H9 (cell line): Measurements from ENCODE around the gene HLA-A. TPM values are rescaled to one million over a fixed set of nuclear protein-coding genes. Genes with fewer than 3 reads are reported as not detected.

Experiments used
- DNase-seq: peaks from one replicate; pipeline ENCODE4 v3.0.0-alpha.2; 2017
- H2AFZ ChIP-seq: one replicate; pipeline ENCODE4 v1.6.1; 2013; ENCODE audit warnings: mild to moderate bottlenecking, low read length, control low read depth, moderate library complexity
- H2AK5ac ChIP-seq: 2 replicates; pipeline ENCODE4 v1.6.1; 2013; ENCODE audit warnings: low read length, control low read depth, mixed read lengths; ENCODE audit not compliant: insufficient read length
- H2BK120ac ChIP-seq: one replicate; pipeline ENCODE4 v1.6.1; 2013; ENCODE audit warnings: low read depth, mild to moderate bottlenecking, low read length, control low read depth, inconsistent platforms; ENCODE audit not compliant: poor library complexity, severe bottlenecking
- H2BK12ac ChIP-seq: 2 replicates; pipeline ENCODE4 v1.6.1; 2013; ENCODE audit warnings: low read length, control low read depth, mixed read lengths, low read depth; ENCODE audit not compliant: insufficient read length
- H2BK15ac ChIP-seq: 2 replicates; pipeline ENCODE4 v1.6.1; 2013; ENCODE audit warnings: low read depth, low read length, control low read depth
- H2BK20ac ChIP-seq: one replicate; pipeline ENCODE4 v1.6.1; 2013; ENCODE audit warnings: low read depth, mild to moderate bottlenecking, low read length, control low read depth, inconsistent platforms; ENCODE audit not compliant: poor library complexity, severe bottlenecking
- H2BK5ac ChIP-seq: 2 replicates; pipeline ENCODE4 v1.6.1; 2013; ENCODE audit warnings: low read length, control low read depth, mixed read lengths; ENCODE audit not compliant: insufficient read length
- H3K14ac ChIP-seq: 2 replicates; pipeline ENCODE4 v1.6.1; 2013; ENCODE audit warnings: low read length, control low read depth; ENCODE audit not compliant: insufficient read depth
- H3K18ac ChIP-seq: 2 replicates; pipeline ENCODE4 v1.6.1; 2013; ENCODE audit warnings: low read depth, mild to moderate bottlenecking, mixed read lengths, low read length, control low read depth; ENCODE audit not compliant: insufficient read length
- H3K23ac ChIP-seq: 2 replicates; pipeline ENCODE4 v1.6.1; 2013; ENCODE audit warnings: low read length, control low read depth, mixed read lengths, low read depth; ENCODE audit not compliant: insufficient read length
- H3K23me2 ChIP-seq: 2 replicates; pipeline ENCODE4 v1.6.1; 2013; ENCODE audit warnings: low read depth, mild to moderate bottlenecking, mixed read lengths, low read length, control low read depth; ENCODE audit not compliant: insufficient read length, poor library complexity, severe bottlenecking
- H3K27ac ChIP-seq: 2 replicates; pipeline ENCODE4 v1.5.1; 2013; ENCODE audit warnings: low read length, control low read depth, mixed read lengths, low read depth; ENCODE audit not compliant: insufficient read length
- H3K27me3 ChIP-seq: 2 replicates; pipeline ENCODE4 v1.6.1; 2013; ENCODE audit warnings: low read length, control low read depth, inconsistent platforms; ENCODE audit not compliant: insufficient read depth
- H3K4ac ChIP-seq: 2 replicates; pipeline ENCODE4 v1.6.1; 2013; ENCODE audit warnings: low read depth, mild to moderate bottlenecking, control low read depth, inconsistent platforms, low read length, moderate library complexity
- H3K4me1 ChIP-seq: 2 replicates; pipeline ENCODE4 v1.6.1; 2013; ENCODE audit warnings: low read length, control low read depth, inconsistent platforms; ENCODE audit not compliant: insufficient read depth
- H3K4me2 ChIP-seq: 2 replicates; pipeline ENCODE4 v1.6.1; 2013; ENCODE audit warnings: low read length, control low read depth, mixed read lengths; ENCODE audit not compliant: insufficient read length, insufficient read depth
- H3K56ac ChIP-seq: 2 replicates; pipeline ENCODE4 v1.6.1; 2013; ENCODE audit warnings: low read depth, mild to moderate bottlenecking, mixed read lengths, low read length, control low read depth; ENCODE audit not compliant: insufficient read length
- H3K79me1 ChIP-seq: 2 replicates; pipeline ENCODE4 v1.6.1; 2013; ENCODE audit warnings: low read depth, mild to moderate bottlenecking, moderate library complexity, low read length, control low read depth, inconsistent platforms; ENCODE audit not compliant: insufficient read depth, poor library complexity, severe bottlenecking
- H3K79me2 ChIP-seq: 2 replicates; pipeline ENCODE4 v1.6.1; 2013; ENCODE audit warnings: low read length, control low read depth, inconsistent platforms; ENCODE audit not compliant: insufficient read depth
- H3K9ac ChIP-seq: 2 replicates; pipeline ENCODE4 v1.6.1; 2013; ENCODE audit warnings: low read length, control low read depth, mixed read lengths; ENCODE audit not compliant: insufficient read length; ENCODE audit errors: extremely low read depth
- H3K9me3 ChIP-seq: one replicate; pipeline ENCODE4 v1.6.1; 2013; ENCODE audit warnings: low read depth, low read length, inconsistent platforms; ENCODE audit not compliant: control insufficient read depth
- H3T11ph ChIP-seq: one replicate; pipeline ENCODE4 v1.6.1; 2013; ENCODE audit warnings: mild to moderate bottlenecking, low read length, control low read depth, inconsistent platforms
- H4K20me1 ChIP-seq: one replicate; pipeline ENCODE4 v1.6.1; 2013; ENCODE audit not compliant: control insufficient read depth, insufficient read length, insufficient read depth
- H4K5ac ChIP-seq: 2 replicates; pipeline ENCODE4 v1.6.1; 2013; ENCODE audit warnings: low read depth, mild to moderate bottlenecking, mixed read lengths, low read length, control low read depth; ENCODE audit not compliant: insufficient read length
- H4K8ac ChIP-seq: replicated peaks from 2 replicates; pipeline ENCODE4 v1.6.1; 2013; ENCODE audit warnings: low read length, control low read depth, mixed read lengths, low read depth; ENCODE audit not compliant: insufficient read length
- H4K91ac ChIP-seq: 2 replicates; pipeline ENCODE4 v1.6.1; 2013; ENCODE audit warnings: low read depth, mild to moderate bottlenecking, moderate library complexity, mixed read lengths, low read length, control low read depth; ENCODE audit not compliant: insufficient read length
- H3K27ac Mint-ChIP-seq, 3 experiments: 2 replicates in 2 of 3; 3 replicates in 1 of 3; pipeline ENCODE4 v1.8.0; 2020 to 2021; ENCODE audit warnings: mixed read lengths in 3 of 3, mild to moderate bottlenecking in 1 of 3, moderate library complexity in 1 of 3
- H3K27me3 Mint-ChIP-seq: 2 replicates; pipeline ENCODE4 v1.8.0; 2021; ENCODE audit warnings: low read depth, mild to moderate bottlenecking, moderate library complexity, mixed read lengths
- H3K36me3 Mint-ChIP-seq, 3 experiments: 2 replicates in 2 of 3; 3 replicates in 1 of 3; pipeline ENCODE4 v1.8.0; 2020 to 2021; ENCODE audit warnings: low read depth in 3 of 3, mixed read lengths in 3 of 3; ENCODE audit not compliant: insufficient read depth in 1 of 3
- H3K4me1 Mint-ChIP-seq, 2 experiments: 2 replicates each; pipeline ENCODE4 v1.8.0; 2020; ENCODE audit warnings: mixed read lengths in 2 of 2
- H3K4me3 Mint-ChIP-seq, 2 experiments: 2 replicates in 1 of 2; 3 replicates in 1 of 2; pipeline ENCODE4 v1.8.0; 2020 to 2021; ENCODE audit warnings: mild to moderate bottlenecking in 2 of 2, mixed read lengths in 2 of 2, moderate library complexity in 1 of 2
- H3K9me3 Mint-ChIP-seq, 2 experiments: 2 replicates in 1 of 2; 3 replicates in 1 of 2; pipeline ENCODE4 v1.8.0; 2020; ENCODE audit warnings: mild to moderate bottlenecking in 2 of 2, mixed read lengths in 2 of 2, moderate library complexity in 1 of 2
- WGBS: extraction: QIAGEN DNeasy Blood & Tissue Kit; methylation state at CpG from one replicate; pipeline ENCODE4 v1.1.7; 2013; ENCODE audit warnings: missing lambda C conversion rate, low lambda C conversion rate, mixed read lengths; ENCODE audit not compliant: insufficient read length; ENCODE audit errors: extremely low coverage; 5-methylcytosine and 5-hydroxymethylcytosine counted together
- total RNA-seq: library from RNA; stranded (reverse); gene quantifications from 2 replicates; pipeline ENCODE4 v1.2.1, GENCODE V29; 2021
- TF ChIP-seq, protein P1 (sequence below): fragments of 200-600 bp; sonication (generic); conservative IDR thresholded peaks from 3 replicates; pipeline ENCODE4 v1.8.0; 2021; ENCODE audit warnings: antibody characterized with exemption, mild to moderate bottlenecking

The HLA-A gene
- total RNA-seq, 1 experiment from 2014 or later = 248 TPM

DNA sequence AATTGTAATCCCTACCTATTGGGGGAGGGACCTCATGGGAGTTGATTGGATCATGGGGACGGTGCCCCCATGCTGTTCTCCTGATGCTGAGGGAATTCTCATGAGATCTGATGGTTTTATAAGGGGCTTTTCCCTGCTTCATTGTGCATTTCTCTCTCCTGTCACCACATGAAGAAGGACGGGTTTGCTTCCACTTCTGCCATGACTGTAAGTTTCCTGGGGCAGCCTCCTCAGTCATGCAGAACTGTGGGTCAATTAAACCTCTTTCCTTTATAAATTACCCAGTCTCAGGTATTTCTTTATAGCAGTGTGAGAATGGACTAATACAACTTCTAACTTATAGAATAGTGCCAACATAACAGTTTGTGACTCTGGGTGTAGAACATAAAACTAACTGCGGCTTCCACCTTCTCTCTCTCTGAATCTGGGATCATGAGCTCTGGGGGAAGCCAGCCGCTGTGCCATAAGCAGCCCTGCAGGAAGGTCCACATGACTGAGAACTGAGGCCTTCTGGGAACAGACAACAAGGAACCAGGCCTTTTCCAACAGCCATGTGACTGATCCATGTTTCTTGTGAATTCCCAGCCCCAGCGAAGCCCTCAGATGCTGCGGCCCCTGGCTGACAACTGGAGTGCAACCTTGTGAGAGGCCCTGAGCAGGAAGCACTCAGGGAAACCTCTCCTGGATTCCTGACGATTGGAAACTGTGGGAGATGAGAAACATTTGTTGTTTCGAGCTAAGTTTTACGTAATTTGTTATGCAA is 3.4 kb upstream of the HLA-A start:
- no peak overlapping the region for H4K91ac ChIP-seq
- H2BK12ac ChIP-seq = no peak overlapping the region
- DNase-seq = no peak
- H3K27me3 Mint-ChIP-seq = peaks cover 7% of the 10 kb centered on the region
- H4K20me1 ChIP-seq = no peaks in the 10 kb centered on the region
- no peak overlapping the region for H3K27ac ChIP-seq
- H3K79me2 ChIP-seq = no peaks in the 10 kb centered on the region
- peaks cover 15 to 16% of the 10 kb centered on the region in 2 experiments for H3K9me3 Mint-ChIP-seq
- no peak overlapping the region for H3T11ph ChIP-seq
- H3K4me1 Mint-ChIP-seq = peaks cover 16 to 27% of the 10 kb centered on the region in 2 experiments
- no peak overlapping the region for H2BK120ac ChIP-seq
- H3K9me3 ChIP-seq = no peaks in the 10 kb centered on the region
- H3K14ac ChIP-seq = no peak overlapping the region
- no peak overlapping the region for H2BK15ac ChIP-seq
- no CpG with 5 or more reads among the region's 9 CpGs for WGBS
- no peak overlapping the region for H3K56ac ChIP-seq
- H3K36me3 Mint-ChIP-seq = peaks cover 8 to 18% (median 8%) of the 10 kb centered on the region in 3 experiments
- no peak overlapping the region for H2AK5ac ChIP-seq
- no peak overlapping the region for H3K4ac ChIP-seq
- H3K27ac Mint-ChIP-seq = peak overlapping the region in 1 of 3 experiments; percentile 79; a peak in 2 of 7 replicates
- no peak overlapping the region for H2AFZ ChIP-seq
- no peak overlapping the region for H2BK5ac ChIP-seq
- no peak overlapping the region for H3K23ac ChIP-seq
- no peaks in the 10 kb centered on the region for H3K4me1 ChIP-seq
- no peaks in the 10 kb centered on the region for H3K27me3 ChIP-seq
- no peak overlapping the region; a peak in 1 of 5 replicates for H3K4me3 Mint-ChIP-seq
- H3K4me2 ChIP-seq = no peak overlapping the region
- no peak overlapping the region for H3K9ac ChIP-seq
- no peak overlapping the region for H3K18ac ChIP-seq
- H4K8ac ChIP-seq = no peak overlapping the region
- TF ChIP-seq, protein P1, sequence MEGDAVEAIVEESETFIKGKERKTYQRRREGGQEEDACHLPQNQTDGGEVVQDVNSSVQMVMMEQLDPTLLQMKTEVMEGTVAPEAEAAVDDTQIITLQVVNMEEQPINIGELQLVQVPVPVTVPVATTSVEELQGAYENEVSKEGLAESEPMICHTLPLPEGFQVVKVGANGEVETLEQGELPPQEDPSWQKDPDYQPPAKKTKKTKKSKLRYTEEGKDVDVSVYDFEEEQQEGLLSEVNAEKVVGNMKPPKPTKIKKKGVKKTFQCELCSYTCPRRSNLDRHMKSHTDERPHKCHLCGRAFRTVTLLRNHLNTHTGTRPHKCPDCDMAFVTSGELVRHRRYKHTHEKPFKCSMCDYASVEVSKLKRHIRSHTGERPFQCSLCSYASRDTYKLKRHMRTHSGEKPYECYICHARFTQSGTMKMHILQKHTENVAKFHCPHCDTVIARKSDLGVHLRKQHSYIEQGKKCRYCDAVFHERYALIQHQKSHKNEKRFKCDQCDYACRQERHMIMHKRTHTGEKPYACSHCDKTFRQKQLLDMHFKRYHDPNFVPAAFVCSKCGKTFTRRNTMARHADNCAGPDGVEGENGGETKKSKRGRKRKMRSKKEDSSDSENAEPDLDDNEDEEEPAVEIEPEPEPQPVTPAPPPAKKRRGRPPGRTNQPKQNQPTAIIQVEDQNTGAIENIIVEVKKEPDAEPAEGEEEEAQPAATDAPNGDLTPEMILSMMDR = no peak
- H3K79me1 ChIP-seq = no peaks in the 10 kb centered on the region
- H3K23me2 ChIP-seq = peaks cover 8% of the 10 kb centered on the region
- no peak overlapping the region for H2BK20ac ChIP-seq
- no peak overlapping the region for H4K5ac ChIP-seq
